Adrenal gland (tissue), 5 donors: ENCODE measurements around the gene MRPS2.
A peak's percentile ranks its signal among the peaks of the same experiment; 100 is the strongest.

Experiments
- POLR2A ChIP-seq, 2 donors: fragments of 450-650 bp; IDR thresholded peaks; one replicate each; pipeline ENCODE4 v1.6.1; 2017; ENCODE audit warnings: antibody characterized with exemption in 2 of 2, mild to moderate bottlenecking in 2 of 2, moderate library complexity in 1 of 2
- TF ChIP-seq, protein P1 (sequence below), 6 experiments: fragments of 450-650 bp in 4 of 6; fragments of 200-600 bp in 2 of 6; sonication (generic) in 1 of 6; IDR thresholded peaks; 1 replicate in 5 of 6; 2 replicates in 1 of 6; pipeline versions ENCODE4 v1.5.1 to v1.8.0; 2016 to 2021; ENCODE audit warnings: antibody characterized with exemption in 6 of 6, mild to moderate bottlenecking in 2 of 6, moderate library complexity in 1 of 6
- donor health status: DM: no; HTN: no; CAD: no.

DNA sequence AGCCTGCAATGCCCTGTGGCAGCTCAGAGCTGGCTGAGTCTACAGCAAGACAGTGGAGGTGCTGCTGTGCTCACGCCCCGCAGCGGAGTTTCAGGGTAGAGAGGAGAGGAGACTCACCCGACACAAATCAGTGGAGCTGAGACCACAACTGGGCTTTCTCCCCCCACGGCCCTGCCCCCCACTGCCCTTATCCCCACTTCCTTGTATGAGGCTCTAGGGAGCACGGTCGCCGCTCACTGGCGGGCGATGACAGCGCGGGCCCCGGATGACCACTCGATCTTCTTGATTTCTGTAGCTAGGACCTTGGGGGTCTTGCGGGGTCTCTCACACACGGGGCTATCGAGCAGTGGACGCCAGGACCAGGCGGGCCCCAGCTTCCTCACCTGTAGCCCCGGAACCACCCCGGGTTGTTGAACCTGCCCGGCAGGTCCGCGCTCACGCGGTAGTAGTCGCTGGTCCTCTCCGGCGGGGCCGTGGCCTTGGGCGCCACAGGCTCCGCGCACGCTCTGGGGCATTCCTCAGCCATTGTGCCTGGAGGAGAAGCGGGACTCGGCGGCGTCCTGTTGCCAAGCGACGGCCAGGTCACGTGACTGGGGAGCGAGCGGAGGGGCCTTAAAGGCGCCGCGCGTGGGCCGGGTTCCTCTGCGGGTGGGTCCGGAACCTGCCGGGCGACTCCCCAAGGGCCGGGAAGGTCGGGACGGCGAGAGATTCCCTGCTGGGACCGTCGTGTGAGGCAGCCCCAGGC lies 984 bp upstream of the MRPS2 start:
- TF ChIP-seq, protein P1, sequence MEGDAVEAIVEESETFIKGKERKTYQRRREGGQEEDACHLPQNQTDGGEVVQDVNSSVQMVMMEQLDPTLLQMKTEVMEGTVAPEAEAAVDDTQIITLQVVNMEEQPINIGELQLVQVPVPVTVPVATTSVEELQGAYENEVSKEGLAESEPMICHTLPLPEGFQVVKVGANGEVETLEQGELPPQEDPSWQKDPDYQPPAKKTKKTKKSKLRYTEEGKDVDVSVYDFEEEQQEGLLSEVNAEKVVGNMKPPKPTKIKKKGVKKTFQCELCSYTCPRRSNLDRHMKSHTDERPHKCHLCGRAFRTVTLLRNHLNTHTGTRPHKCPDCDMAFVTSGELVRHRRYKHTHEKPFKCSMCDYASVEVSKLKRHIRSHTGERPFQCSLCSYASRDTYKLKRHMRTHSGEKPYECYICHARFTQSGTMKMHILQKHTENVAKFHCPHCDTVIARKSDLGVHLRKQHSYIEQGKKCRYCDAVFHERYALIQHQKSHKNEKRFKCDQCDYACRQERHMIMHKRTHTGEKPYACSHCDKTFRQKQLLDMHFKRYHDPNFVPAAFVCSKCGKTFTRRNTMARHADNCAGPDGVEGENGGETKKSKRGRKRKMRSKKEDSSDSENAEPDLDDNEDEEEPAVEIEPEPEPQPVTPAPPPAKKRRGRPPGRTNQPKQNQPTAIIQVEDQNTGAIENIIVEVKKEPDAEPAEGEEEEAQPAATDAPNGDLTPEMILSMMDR (IDR thresholded peaks at IDR 0.05) = no peak
- peak in 1 of 2 donors; percentile 41 for TF ChIP-seq POLR2A (IDR thresholded peaks at IDR 0.05)
